ENCODE results near the gene PIP4K2A.

PIP4K2A gene

GRCh38 chr10:22633528-22633927, 80.8 kb downstream of the PIP4K2A start:
- H4K20me1 ChIP-seq (ENCODE audit: insufficient read depth, low read length, poor library complexity, severe bottlenecking): peaks cover 71% of the 10 kb centered on the region
- H3K9me2 ChIP-seq (replicated peaks; ENCODE audit: low read depth, low read length): no peaks in the 10 kb centered on the region
- H3K9ac ChIP-seq (ENCODE audit: low read depth, low read length, poor library complexity, severe bottlenecking): no peak overlapping the region
- H2AFZ ChIP-seq (ENCODE audit: low read length): no peak overlapping the region
- TF ChIP-seq, protein P1, sequence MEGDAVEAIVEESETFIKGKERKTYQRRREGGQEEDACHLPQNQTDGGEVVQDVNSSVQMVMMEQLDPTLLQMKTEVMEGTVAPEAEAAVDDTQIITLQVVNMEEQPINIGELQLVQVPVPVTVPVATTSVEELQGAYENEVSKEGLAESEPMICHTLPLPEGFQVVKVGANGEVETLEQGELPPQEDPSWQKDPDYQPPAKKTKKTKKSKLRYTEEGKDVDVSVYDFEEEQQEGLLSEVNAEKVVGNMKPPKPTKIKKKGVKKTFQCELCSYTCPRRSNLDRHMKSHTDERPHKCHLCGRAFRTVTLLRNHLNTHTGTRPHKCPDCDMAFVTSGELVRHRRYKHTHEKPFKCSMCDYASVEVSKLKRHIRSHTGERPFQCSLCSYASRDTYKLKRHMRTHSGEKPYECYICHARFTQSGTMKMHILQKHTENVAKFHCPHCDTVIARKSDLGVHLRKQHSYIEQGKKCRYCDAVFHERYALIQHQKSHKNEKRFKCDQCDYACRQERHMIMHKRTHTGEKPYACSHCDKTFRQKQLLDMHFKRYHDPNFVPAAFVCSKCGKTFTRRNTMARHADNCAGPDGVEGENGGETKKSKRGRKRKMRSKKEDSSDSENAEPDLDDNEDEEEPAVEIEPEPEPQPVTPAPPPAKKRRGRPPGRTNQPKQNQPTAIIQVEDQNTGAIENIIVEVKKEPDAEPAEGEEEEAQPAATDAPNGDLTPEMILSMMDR (conservative IDR thresholded peaks at IDR 0.05; ENCODE audit: low read length): no peak
- TF ChIP-seq EZH2phosphoT487 (IDR thresholded peaks at IDR 0.05; ENCODE audit: borderline replicate concordance): no peak
- H3K9me3 ChIP-seq (ENCODE audit: insufficient read depth, low read depth, low read length): no peaks in the 10 kb centered on the region
- no peak overlapping the region for H3K4me3 ChIP-seq (ENCODE audit: low read length, poor library complexity, severe bottlenecking)
- H3F3A ChIP-seq (ENCODE audit: low read depth): 0 out of 2 replicates have a peak, but pooled peaks cover 4% of the 10 kb centered on the region
- H3K4me1 ChIP-seq (ENCODE audit: insufficient read depth, low read length, poor library complexity, severe bottlenecking): peaks cover 50% of the 10 kb centered on the region
- H3K79me2 ChIP-seq (ENCODE audit: insufficient read depth, low read length): peaks cover 99% of the 10 kb centered on the region
- no peak overlapping the region for H3K4me2 ChIP-seq (ENCODE audit: low read depth, low read length, poor library complexity, severe bottlenecking)
- H3K36me3 ChIP-seq (ENCODE audit: insufficient read depth, low read length): no peaks in the 10 kb centered on the region
- H3K27me3 ChIP-seq (ENCODE audit: insufficient read depth, low read length, poor library complexity, severe bottlenecking): no peaks in the 10 kb centered on the region

DNA sequence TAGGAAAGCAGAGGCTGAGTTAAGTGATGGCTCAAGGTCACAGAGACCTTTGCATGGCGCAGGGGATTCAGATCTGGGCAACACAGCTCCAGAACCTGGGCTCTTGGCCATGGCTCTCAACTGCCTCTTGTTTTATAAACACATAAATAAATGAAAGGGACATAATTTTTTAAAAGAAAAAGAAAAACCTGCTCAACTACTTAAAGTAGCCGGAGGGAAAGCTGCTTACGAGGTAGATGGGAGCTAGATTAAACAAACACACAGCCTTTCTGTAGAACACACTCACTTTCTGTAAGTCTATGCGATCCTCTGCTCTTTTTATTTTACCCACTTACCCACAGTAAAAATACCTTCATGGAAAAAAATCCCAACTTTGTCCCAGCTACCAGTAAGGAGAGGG, 81.3 kb downstream of the PIP4K2A start:
- H3K4me1 ChIP-seq (ENCODE audit: insufficient read depth, low read length, poor library complexity, severe bottlenecking): peaks cover 52% of the 10 kb centered on the region
- peaks cover 71% of the 10 kb centered on the region for H4K20me1 ChIP-seq (ENCODE audit: insufficient read depth, low read length, poor library complexity, severe bottlenecking)
- no peak overlapping the region for H3K4me2 ChIP-seq (ENCODE audit: low read depth, low read length, poor library complexity, severe bottlenecking)
- TF ChIP-seq, protein P1 (conservative IDR thresholded peaks at IDR 0.05; ENCODE audit: low read length): no peak
- no peak for TF ChIP-seq EZH2phosphoT487 (IDR thresholded peaks at IDR 0.05; ENCODE audit: borderline replicate concordance)
- no peaks in the 10 kb centered on the region for H3K27me3 ChIP-seq (ENCODE audit: insufficient read depth, low read length, poor library complexity, severe bottlenecking)
- no peaks in the 10 kb centered on the region for H3K36me3 ChIP-seq (ENCODE audit: insufficient read depth, low read length)
- no peaks in the 10 kb centered on the region for H3K9me3 ChIP-seq (ENCODE audit: insufficient read depth, low read depth, low read length)
- H3K4me3 ChIP-seq (ENCODE audit: low read length, poor library complexity, severe bottlenecking): no peak overlapping the region
- peaks cover 99% of the 10 kb centered on the region for H3K79me2 ChIP-seq (ENCODE audit: insufficient read depth, low read length)
- H2AFZ ChIP-seq (ENCODE audit: low read length): no peak overlapping the region
- 0 out of 2 replicates have a peak, but pooled peaks cover 4% of the 10 kb centered on the region for H3F3A ChIP-seq (ENCODE audit: low read depth)
- no peaks in the 10 kb centered on the region for H3K9me2 ChIP-seq (replicated peaks; ENCODE audit: low read depth, low read length)
- H3K9ac ChIP-seq (ENCODE audit: low read depth, low read length, poor library complexity, severe bottlenecking): no peak overlapping the region

- no peak overlapping the region for H3K4me2 ChIP-seq (ENCODE audit: low read depth, low read length, poor library complexity, severe bottlenecking)
- H4K20me1 ChIP-seq (ENCODE audit: insufficient read depth, low read length, poor library complexity, severe bottlenecking): peaks cover 71% of the 10 kb centered on the region
- no peak overlapping the region for H3K4me3 ChIP-seq (ENCODE audit: low read length, poor library complexity, severe bottlenecking)
- peaks cover 55% of the 10 kb centered on the region for H3K4me1 ChIP-seq (ENCODE audit: insufficient read depth, low read length, poor library complexity, severe bottlenecking)
- no peaks in the 10 kb centered on the region for H3K9me2 ChIP-seq (replicated peaks; ENCODE audit: low read depth, low read length)
- 0 out of 2 replicates have a peak, but pooled peaks cover 4% of the 10 kb centered on the region for H3F3A ChIP-seq (ENCODE audit: low read depth)
- TF ChIP-seq EZH2phosphoT487 (IDR thresholded peaks at IDR 0.05; ENCODE audit: borderline replicate concordance): no peak
- TF ChIP-seq, protein P1 (conservative IDR thresholded peaks at IDR 0.05; ENCODE audit: low read length): no peak
- no peaks in the 10 kb centered on the region for H3K36me3 ChIP-seq (ENCODE audit: insufficient read depth, low read length)
- no peak overlapping the region for H2AFZ ChIP-seq (ENCODE audit: low read length)
- no peak overlapping the region for H3K9ac ChIP-seq (ENCODE audit: low read depth, low read length, poor library complexity, severe bottlenecking)
- H3K9me3 ChIP-seq (ENCODE audit: insufficient read depth, low read depth, low read length): no peaks in the 10 kb centered on the region
- no peaks in the 10 kb centered on the region for H3K27me3 ChIP-seq (ENCODE audit: insufficient read depth, low read length, poor library complexity, severe bottlenecking)
- H3K79me2 ChIP-seq (ENCODE audit: insufficient read depth, low read length): peaks cover 98% of the 10 kb centered on the region
Measured at GRCh38 chr10:22631646-22632278, 82.6 kb downstream of the PIP4K2A start.

Data from Loucy (cell line).